Neutrophil (primary cell): ENCODE data around the gene ATP7B.

Experiments used
- H3K27ac ChIP-seq: fragments of 200-600 bp; sonication (generic); 2 replicates; pipeline ENCODE4 v1.5.1; 2016; ENCODE audit warnings: mild to moderate bottlenecking, moderate library complexity
- H3K27me3 ChIP-seq: fragments of 200-600 bp; sonication (generic); 2 replicates; pipeline ENCODE4 v1.6.0; 2016; ENCODE audit warnings: mild to moderate bottlenecking
- H3K36me3 ChIP-seq: fragments of 200-600 bp; sonication (generic); 2 replicates; pipeline ENCODE4 v1.5.1; 2017
- H3K4me1 ChIP-seq, 2 experiments: fragments of 200-600 bp in 1 of 2; sonication (generic) in 1 of 2; 1 replicate in 1 of 2; 2 replicates in 1 of 2; pipeline versions ENCODE4 v1.5.1 to v1.6.1; 2013 to 2016; ENCODE audit warnings: low read depth in 1 of 2, low read length in 1 of 2, mild to moderate bottlenecking in 1 of 2, moderate library complexity in 1 of 2; ENCODE audit not compliant: control insufficient read depth in 1 of 2, insufficient read depth in 1 of 2
- H3K4me3 ChIP-seq, 2 experiments: fragments of 200-600 bp in 1 of 2; sonication (generic) in 1 of 2; 1 replicate in 1 of 2; 2 replicates in 1 of 2; pipeline ENCODE4 v1.5.1; 2013 to 2016; ENCODE audit warnings: low read depth in 1 of 2, low read length in 1 of 2, mild to moderate bottlenecking in 1 of 2, moderate library complexity in 1 of 2
- H3K9me3 ChIP-seq: fragments of 200-600 bp; sonication (generic); 2 replicates; pipeline ENCODE4 v1.5.1; 2016
- CTCF ChIP-seq: fragments of 200-600 bp; sonication (generic); IDR thresholded peaks from 2 replicates; pipeline ENCODE4 v1.5.1; 2016; ENCODE audit warnings: antibody characterized with exemption

ATP7B gene

GRCh38 chr13:51925865-51926527 lies 85.3 kb downstream of the ATP7B start:
- H3K36me3 ChIP-seq = no peaks in the 10 kb centered on the region
- no peak overlapping the region for H3K4me3 ChIP-seq
- TF ChIP-seq CTCF = no peak
- no peaks in the 10 kb centered on the region for H3K9me3 ChIP-seq
- no peaks in the 10 kb centered on the region for H3K4me1 ChIP-seq
- H3K27me3 ChIP-seq = no peaks in the 10 kb centered on the region
- no peak overlapping the region for H3K27ac ChIP-seq

DNA sequence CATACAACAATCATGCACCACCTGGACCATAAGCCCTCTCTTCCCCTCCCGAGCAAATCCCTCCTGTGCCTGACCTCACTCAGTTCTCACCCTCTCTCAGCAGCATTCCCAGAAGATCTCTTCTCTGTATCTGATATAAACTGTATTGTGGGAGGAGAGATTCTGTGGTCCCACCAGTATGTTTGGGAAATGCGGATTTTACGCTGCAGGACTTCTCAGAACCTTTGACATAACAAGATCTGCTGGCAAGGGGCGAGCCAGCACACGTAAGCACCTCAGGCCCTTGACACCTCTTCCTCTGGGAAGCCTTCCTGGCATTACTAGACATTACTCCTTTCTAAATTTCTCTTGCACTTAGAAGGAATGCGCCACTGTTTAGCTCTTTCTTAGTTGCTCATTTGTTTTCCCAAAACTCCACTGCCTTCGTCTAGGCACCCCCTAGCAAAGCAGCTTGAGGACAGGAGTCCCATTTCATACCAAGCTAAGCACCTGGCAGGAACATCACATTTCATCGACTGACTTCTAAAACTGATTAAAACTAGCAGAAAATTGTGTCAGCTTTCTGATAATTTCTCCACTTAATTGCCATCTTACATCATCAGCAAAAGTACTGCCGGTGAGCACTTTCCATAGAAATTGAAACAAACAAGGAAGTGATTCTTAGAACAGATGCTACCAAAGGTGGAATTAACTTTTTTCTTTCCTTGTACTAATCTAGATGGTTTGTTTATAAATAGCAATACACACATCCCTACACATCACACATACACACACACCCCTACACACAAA lies 86.3 kb downstream of the ATP7B start:
- Histone ChIP-seq H3K9me3 (no peaks in the 10 kb centered on the region), H3K36me3 (no peaks in the 10 kb centered on the region), H3K27ac (no peak overlapping the region), H3K27me3 (no peaks in the 10 kb centered on the region), H3K4me3 (no peak overlapping the region), H3K4me1 (no peaks in the 10 kb centered on the region)
- TF ChIP-seq CTCF = no peak

- H3K27ac ChIP-seq = no peak overlapping the region
- H3K27me3 ChIP-seq = no peaks in the 10 kb centered on the region
- no peaks in the 10 kb centered on the region for H3K9me3 ChIP-seq
- H3K4me3 ChIP-seq = no peak overlapping the region
- TF ChIP-seq CTCF = no peak
- H3K4me1 ChIP-seq = no peaks in the 10 kb centered on the region
- H3K36me3 ChIP-seq = no peaks in the 10 kb centered on the region
Observed at GRCh38 chr13:51923983-51924539, 87.2 kb downstream of the ATP7B start.

- TF ChIP-seq CTCF = no peak
- H3K27me3 ChIP-seq = no peaks in the 10 kb centered on the region
- no peaks in the 10 kb centered on the region for H3K36me3 ChIP-seq
- H3K27ac ChIP-seq = no peak overlapping the region
- H3K4me1 ChIP-seq = no peaks in the 10 kb centered on the region
- no peaks in the 10 kb centered on the region for H3K9me3 ChIP-seq
- H3K4me3 ChIP-seq = no peak overlapping the region
Observed at GRCh38 chr13:51922771-51923480, 88.3 kb downstream of the ATP7B start.

GRCh38 chr13:51921790-51922740 lies 89.2 kb downstream of the ATP7B start:
- H3K27ac ChIP-seq = no peak overlapping the region
- TF ChIP-seq CTCF = no peak

More at GRCh38 chr13:51921790-51922740, 89.2 kb downstream of the ATP7B start:
- no peaks in the 10 kb centered on the region for H3K4me1 ChIP-seq
- H3K4me3 ChIP-seq = no peak overlapping the region
- H3K9me3 ChIP-seq = no peaks in the 10 kb centered on the region
- no peaks in the 10 kb centered on the region for H3K36me3 ChIP-seq
- H3K27me3 ChIP-seq = no peaks in the 10 kb centered on the region
